GM19455 (cell line): ENCODE results near the gene IL1B.

Experiments used
- ATAC-seq: cut with Tn5 transposase; IDR thresholded peaks from one replicate; pipeline ENCODE4 v1.9.1; 2021; ENCODE audit not compliant: unreplicated experiment

The IL1B gene

GRCh38 chr2:112836695-112837117, at the start of gene IL1B:
IL1B (minus strand) TSS chr2:112836779; CDS start chr2:112836229, 550 bp downstream.
- no peak for ATAC-seq

GRCh38 chr2:112886291-112886690, 49.7 kb upstream of the IL1B start:
- ATAC-seq = no peak

- ATAC-seq = no peak
These were observed 48.9 kb upstream of the IL1B start for GRCh38 chr2:112885506-112885902.

- ATAC-seq = no peak
These were observed 48.4 kb upstream of the IL1B start for GRCh38 chr2:112884869-112885505.

- no peak for ATAC-seq
These were observed 47.1 kb upstream of the IL1B start for GRCh38 chr2:112883669-112884068.

GRCh38 chr2:112881217-112881985, 44.8 kb upstream of the IL1B start:
- ATAC-seq = peak; percentile 73

GRCh38 chr2:112880696-112881095, 44.1 kb upstream of the IL1B start:
- no peak for ATAC-seq

- no peak for ATAC-seq
These were observed 43.5 kb upstream of the IL1B start for GRCh38 chr2:112880091-112880531.

- ATAC-seq = no peak
These were observed 43.0 kb upstream of the IL1B start for GRCh38 chr2:112879491-112880041.

- no peak for ATAC-seq
These were observed 40.8 kb upstream of the IL1B start for GRCh38 chr2:112877423-112877822.

GRCh38 chr2:112876971-112877361, 40.4 kb upstream of the IL1B start:
- ATAC-seq = no peak

GRCh38 chr2:112876257-112876970, 39.8 kb upstream of the IL1B start:
- no peak for ATAC-seq

GRCh38 chr2:112870841-112871835, 34.6 kb upstream of the IL1B start:
- ATAC-seq = no peak

- ATAC-seq = no peak
These were observed 32.8 kb upstream of the IL1B start for GRCh38 chr2:112869258-112869842.

GRCh38 chr2:112867701-112868631, 31.4 kb upstream of the IL1B start:
- ATAC-seq = no peak

GRCh38 chr2:112866128-112866835, 29.7 kb upstream of the IL1B start:
- ATAC-seq = no peak

GRCh38 chr2:112864072-112864471, 27.5 kb upstream of the IL1B start:
- ATAC-seq = no peak
